GM19025 (cell line): ENCODE measurements around the gene RAB10.
"Not testable (repeated sequence)": the region's sequence is repeated elsewhere in the genome, so short reads cannot be mapped to it uniquely, and the experiment has no call there.

Experiments used
- ATAC-seq: cut with Tn5 transposase; IDR thresholded peaks from one replicate; pipeline ENCODE4 v1.9.1; 2021; ENCODE audit warnings: mild to moderate bottlenecking, low read depth, moderate library complexity; ENCODE audit not compliant: unreplicated experiment

The RAB10 gene

DNA sequence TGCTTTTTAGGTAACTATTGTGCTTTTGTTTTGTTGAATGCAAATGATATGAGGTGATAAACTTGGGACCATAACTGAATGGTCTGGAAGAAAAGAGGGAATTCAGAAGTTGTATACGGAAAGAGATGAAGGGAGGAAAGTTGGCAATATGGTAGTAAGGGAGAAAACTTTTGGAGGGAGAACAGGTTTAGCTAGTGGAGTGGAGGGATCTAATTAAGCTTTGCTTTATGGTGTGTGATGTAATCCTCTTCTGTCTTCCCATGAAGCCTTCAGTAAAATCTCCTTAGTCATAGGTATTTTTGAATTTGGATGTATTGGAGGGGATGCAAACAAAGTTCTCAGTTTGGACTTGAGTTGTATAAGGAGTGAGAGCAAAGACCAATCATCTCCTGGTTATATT, 20.2 kb upstream of the RAB10 start:
- no peak for ATAC-seq

- no peak for ATAC-seq
Measured at GRCh38 chr2:26016012-26016705, 17.7 kb upstream of the RAB10 start.

DNA sequence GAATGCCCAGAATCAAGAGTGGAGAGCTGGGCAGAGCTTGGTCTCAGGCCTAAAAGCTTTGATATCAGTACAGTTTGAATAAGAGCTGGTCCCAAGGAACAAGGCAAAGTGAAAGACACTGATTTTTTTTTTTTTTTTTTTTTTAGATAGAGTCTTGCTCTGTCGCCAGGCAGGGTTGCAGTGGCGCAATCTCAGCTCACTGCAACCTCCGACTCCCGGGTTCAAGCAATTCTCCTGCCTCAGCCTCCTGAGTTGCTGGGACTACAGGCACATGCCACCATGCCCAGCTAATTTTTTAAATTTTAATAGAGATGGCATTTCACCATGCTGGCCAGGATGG, 17.2 kb upstream of the RAB10 start:
- ATAC-seq, result not testable (repeated sequence)

DNA sequence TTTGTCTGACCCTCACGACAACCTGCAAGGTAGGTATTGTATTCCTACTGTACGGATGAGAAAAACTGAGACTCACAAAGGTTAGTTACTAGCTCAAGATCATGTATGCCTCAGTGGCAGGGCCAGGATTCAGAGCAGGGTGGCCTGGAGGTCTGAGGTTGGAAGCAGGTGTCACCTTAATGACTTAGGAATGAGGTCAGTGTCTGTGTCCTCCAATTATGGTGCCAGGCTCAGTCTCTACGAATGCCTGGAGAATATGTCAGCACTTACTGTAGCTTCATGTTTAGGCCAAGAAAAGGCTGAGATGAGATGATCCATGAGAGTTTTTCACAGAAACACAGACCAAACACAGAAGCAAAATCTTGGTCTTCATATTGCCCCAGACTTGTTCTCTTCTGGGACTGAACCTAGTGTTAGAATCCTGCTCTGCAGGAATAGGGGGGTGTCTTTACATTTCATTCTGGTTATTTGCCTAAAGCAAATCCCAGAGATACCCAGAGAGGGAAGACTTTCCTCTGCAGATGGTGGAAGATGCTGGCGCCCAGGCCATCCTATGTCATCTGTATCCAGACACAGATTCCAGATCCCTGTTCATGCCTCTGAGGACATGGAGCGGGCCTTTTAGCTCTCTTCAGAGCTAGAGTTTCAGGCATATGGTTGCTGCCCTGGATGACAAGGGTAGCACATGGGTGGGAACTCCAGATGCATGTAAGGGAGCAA, 16.3 kb upstream of the RAB10 start:
- peak; percentile 16 for ATAC-seq

DNA sequence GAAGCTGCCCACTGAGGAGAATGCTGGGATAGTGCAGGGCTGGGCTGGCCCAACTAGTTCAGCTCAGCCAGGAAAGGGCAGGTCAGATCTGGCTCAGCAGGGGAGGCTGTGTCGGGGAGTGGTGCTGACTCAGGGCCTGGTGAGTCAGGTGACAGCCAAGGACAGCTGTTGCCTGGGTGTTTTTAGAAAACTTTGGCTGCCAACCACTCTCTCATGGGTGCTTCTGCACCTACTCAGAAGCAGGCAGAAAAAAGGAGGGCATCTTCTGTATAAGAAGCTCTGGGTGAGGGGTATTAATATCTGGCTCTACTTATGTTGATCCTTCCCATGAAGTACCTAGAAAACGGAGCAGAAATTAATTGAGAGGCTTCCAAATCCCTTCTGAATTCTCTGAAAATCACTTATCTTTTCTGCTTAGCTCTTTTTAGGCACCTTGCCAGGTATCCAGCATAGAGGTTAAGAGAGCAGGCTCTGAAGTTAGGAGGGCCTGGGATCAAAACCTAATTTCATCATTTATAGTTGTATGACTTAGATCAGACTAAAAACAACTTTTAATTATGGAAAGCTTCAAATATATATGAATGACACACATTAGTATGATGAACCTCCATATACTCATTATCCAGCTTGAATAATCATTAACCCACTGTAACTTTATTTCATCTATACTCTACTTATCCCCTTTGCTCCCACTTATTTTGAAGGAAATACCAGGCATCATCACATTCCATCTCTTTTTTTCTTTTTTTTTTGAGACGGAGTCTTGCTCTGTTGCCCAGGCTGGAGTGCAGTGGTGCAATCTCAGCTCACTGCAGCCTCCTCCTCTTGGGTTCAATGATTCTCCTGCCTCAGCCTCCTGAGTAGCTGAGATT, 15.5 kb upstream of the RAB10 start:
- peak; percentile 53 for ATAC-seq

DNA sequence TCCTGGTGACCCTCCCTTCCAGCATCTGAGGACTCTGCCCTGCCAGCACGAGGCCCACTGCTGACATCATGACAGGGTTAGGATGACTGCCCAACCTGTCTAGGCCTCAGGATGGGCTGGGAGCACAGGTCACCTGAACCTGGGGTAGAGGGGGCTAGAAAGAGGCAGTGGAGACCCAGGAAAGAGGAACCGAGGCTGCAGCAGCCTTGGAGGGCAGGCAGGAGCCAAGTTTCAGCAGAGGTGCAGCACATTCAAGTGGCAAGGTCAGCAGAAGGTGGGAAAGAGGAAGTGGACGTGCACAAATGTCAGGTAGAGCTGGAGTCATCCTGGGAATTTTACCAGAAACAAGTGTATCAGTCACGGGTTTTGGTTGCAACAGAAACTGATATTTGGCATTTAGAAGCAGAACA, 13.6 kb upstream of the RAB10 start:
- no peak for ATAC-seq

DNA sequence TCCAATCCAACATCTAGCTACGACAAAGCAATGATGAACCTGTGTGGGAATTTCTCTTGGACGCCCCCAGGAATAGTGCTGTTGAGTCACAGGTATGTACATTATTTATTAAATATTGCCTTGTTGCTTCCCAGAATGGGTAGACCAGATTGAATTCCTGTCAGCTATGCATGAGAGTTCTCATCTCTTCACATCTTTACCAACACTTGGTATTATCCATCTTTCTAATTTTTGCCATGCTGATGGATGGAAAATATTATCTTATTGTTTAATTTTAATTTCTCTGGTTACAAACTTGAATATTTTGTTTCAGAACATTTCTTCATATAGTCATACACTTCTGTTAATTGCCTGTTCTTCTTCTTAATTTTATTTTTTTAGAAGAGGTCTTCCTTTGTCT, 9.6 kb upstream of the RAB10 start:
- ATAC-seq, result no peak

DNA sequence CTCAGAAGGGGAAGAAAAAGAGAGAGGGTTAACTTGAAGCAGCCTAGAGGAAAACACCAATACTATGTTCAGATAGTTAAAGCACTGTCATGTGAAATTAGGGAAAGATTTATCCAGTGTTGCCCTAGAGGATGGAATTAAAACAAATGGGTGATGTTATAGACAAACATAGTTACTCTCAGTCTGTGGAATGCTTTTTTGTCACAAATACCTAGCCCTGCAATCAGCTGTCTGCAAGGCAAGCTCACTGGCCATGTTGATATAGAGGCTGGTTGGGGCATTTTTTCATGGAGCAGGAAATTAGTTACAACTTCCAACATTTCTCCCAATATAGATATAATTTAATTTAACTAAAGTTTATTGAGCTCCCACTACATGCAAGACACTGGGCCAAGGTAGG, 8.4 kb upstream of the RAB10 start:
- no peak for ATAC-seq

DNA sequence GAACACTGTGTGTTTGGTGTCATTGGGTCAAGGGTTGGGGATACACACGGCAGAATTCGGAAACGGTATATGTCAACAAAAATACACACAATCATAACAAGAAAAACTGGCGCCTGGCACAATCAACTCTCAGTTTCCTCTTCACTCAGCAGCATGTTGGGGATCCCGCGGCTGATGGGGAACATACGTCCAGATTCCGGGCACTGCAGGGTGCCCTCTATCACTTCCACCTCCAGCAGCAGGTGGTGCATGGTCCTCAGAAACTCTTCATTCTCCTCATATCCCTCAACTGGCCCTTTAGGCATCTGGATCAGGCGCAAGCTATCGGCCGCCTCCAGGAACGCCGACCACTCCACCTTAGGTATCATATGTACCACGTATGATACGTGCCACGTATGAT, 5.8 kb upstream of the RAB10 start:
- ATAC-seq, result not testable (repeated sequence)

DNA sequence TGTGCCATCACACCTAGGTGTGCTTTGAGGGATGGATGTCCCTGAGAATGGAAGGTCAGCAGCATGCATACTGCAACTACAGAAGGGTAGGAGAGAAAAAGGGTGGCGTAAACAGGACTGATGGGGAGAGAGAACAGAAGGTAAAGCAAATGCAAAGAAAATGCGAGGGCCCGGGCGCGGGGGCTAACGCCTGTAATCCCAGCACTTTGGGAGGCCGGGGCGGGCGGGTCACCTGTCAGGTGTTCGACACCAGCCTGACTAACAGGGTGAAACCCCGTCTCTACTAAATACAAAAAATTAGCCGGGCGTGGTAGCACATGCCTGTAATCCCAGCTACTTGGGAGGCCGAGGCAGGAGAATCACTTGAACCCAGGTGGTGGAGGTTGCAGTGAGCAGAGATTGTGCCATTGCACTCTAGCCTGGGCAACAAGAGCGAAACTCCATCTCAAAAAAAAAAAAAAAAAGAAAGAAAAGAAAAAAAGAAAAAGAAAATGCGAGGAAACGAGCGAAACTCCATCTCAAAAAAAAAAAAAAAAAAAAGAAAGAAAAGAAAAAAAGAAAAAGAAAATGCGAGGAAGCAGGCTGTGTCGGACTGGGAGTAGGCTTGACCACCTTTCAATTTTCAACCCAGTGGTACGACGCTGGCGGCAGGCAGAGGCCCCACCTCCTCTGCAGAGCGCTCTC, 1.2 kb upstream of the RAB10 start:
- not testable (repeated sequence) for ATAC-seq

- peak; percentile 15 for ATAC-seq
Measured at GRCh38 chr2:26033270-26033817, 540 bp upstream of the RAB10 start.

GRCh38 chr2:26034637-26034992, 731 bp downstream of the RAB10 start:
- ATAC-seq, result no peak

DNA sequence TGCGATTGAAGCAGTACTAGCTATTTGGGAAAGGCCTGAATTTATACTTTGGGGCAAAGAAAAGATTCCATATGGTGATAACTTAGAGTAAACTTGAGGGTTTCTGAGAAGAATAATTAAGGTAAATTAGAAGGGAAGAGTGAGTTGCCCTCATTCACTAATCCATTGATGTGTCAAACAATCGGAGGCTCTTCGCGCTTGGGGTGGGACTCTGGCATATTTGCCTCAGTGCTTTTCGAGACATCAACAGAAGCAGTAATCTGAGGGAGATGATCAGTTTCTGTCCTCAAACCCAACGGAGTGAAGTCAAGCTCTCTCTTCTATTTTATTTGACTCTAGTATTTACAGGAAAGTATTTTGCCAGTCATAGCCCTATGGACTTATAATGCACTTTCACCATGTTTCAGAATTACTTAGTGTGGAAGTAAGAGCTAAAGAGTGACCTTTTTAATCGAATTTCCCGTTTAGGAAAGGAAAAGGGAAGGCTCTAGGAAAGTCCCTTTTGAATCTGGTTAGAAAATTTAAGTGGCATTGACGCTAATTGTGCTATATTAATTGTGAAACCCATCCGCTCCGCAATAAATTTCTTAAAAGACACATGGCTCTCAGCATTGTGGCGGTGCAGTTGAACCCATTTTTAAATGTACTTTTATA, 1.3 kb downstream of the RAB10 start:
- no peak for ATAC-seq

- ATAC-seq, result no peak
Measured at GRCh38 chr2:26039603-26040323, 5.9 kb downstream of the RAB10 start.

GRCh38 chr2:26043109-26043508, 9.2 kb downstream of the RAB10 start:
- ATAC-seq, result no peak

- no peak for ATAC-seq
Measured at GRCh38 chr2:26043862-26044696, 10.2 kb downstream of the RAB10 start.

DNA sequence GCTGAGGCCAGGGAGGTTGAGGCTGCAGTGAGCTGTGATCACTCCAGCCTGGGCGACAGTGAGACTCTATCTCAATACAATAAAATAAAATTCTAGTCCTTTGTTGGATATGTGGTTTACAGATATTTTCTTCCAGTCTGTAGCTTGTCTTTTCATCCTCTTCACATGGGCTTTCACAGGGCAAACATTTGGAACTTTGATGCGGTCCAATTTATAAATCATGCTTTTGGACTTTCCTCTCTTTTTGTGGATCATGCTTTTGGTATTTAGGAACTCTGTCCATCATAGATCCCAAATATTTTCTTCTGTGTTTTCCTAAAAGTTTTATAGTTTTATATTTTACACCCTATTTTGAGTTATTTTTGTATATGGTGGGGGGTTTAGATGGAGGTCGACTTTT, 14.9 kb downstream of the RAB10 start:
- no peak for ATAC-seq

GRCh38 chr2:26049641-26050040, 15.8 kb downstream of the RAB10 start:
- no peak for ATAC-seq

GRCh38 chr2:26052740-26053139, 18.9 kb downstream of the RAB10 start:
- ATAC-seq, result no peak
